GM19452 (cell line): ENCODE measurements around the gene CCDC184.

ENCODE experiments used
- ATAC-seq: cut with Tn5 transposase; IDR thresholded peaks from one replicate; pipeline ENCODE4 v1.9.1; 2021; ENCODE audit not compliant: unreplicated experiment

Gene CCDC184

DNA sequence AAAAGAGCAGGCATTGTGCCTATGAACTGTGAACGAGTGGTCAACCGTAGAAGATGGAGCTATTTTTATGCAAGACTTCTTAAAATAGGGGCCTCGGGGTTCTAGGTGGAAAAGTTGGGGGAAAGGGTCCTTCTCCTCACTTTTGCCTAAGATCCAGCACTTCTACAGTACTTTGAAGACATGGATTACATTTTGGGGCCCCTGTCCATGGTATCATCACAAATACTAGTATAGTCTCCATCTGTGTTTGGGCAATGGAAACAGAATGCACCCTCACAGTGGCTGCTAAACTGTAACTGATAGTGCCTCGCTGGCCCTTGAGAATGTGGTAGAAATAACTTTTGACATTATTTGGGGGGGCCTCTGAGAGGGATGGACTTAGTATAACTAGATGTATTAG lies 5.5 kb upstream of the CCDC184 start:
- ATAC-seq: no peak

DNA sequence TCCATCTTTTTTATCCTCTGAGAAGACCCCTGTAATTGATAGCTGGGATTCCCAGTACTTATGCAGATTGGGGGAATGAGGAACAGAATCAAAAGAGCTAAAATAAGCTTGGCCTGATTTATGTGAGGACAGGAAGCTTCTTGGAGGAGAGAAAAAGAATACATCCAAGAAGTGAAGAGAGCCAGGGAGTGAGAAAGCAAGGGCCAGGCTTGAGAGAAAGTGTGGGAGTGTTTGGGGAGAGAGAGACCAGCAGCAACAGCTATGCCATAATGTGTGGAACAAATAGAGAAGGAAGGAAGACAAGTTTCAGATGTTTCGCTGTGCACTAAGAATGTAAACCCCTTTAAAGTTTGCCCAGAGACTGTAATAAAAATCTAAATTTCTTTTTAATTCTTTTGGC lies 4.0 kb upstream of the CCDC184 start:
- ATAC-seq: no peak

DNA sequence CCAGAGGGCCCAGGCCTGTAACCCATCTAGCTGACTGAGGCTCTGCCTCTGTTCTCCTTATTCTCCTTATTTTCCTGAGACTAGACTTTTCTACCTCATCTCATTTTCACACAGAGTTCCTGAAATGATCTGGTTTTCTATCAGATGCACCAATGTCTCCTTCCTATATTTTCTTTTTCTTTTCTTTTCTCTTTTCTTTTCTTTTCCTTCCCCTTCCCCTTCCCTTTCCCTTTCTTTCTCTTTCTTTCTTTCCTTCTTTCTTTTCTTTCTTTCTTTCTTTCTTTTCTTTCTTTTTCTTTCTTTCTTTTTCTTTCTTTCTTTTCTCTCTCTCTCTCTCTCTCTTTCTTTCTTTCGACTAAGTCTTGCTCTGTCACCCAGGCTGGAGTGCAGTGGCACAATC lies 3.0 kb upstream of the CCDC184 start:
- ATAC-seq: no peak

DNA sequence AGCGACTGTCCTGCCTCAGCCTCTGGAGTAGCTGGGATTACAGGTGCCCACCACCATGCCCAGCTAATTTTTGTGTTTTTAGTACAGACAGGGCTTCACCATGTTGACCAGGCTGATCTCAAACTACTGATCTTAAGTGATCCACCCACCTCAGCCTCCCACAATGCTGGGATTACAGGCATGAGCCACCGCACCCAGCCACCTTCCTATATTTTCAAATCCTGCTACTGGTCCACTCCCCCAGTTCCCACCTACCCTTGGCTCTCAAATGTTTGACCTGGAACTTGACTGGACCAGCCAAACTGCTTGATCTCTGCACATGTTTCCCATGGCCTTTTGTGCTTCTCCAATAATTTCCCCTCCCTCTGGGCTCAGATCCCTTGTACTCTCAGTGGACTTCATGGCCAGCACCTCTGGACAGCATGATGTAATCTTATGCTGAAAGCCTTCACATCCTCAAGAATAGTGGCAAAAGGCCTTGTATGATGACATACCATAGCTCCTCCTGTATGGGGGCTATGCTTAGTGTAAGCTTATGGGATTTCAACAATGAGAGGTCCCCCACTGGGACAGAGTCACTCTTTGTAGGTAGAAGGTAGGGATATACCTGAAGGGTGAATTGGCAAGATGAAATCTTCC lies 2.5 kb upstream of the CCDC184 start:
- ATAC-seq: no peak

DNA sequence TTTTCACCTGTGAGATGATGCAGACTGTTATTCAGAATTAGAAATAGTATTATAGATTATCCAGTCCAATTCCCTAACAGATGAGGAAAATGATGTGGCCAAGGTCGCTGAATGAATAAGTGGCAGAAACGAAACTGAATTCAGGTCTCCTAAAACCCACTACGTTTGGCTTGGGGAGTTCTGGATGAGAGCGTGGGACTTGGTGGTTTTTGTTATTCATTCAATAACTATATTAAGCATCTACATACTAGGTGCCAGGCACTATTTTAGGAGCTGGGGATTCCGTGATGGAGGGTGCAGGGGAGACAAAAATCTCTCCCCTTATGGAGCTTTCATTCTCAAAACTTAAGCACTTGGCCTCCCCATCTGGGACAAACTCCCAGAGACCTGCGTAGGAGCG lies 813 bp upstream of the CCDC184 start:
- no peak for ATAC-seq

DNA sequence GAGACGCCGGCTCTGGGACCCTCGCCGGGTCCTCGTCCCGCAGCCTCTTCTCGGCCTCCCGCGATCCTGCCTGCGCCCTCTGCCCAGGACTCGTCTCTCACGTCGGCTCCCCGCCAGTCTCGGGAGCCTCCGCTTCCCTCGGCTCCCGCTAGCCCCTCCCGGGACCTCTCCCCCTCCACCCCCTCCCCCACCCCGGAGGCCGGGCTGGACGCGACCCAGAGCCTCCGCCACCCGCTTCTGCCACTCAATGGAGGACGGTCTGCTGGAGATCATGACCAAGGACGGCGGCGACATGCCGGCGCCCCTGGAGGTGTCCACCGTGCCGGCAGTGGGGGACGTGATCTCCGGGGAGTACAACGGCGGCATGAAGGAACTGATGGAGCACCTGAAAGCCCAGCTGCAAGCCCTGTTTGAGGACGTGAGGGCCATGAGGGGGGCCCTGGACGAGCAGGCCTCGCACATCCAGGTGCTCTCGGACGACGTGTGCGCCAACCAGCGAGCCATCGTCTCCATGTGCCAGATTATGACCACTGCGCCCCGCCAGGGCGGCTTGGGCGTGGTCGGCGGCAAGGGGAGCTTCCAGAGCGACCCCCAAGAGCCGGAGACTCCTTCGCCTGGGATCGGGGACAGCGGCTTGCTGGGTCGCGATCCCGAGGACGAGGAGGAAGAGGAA lies 568 bp downstream of the CCDC184 start:
- no peak for ATAC-seq

DNA sequence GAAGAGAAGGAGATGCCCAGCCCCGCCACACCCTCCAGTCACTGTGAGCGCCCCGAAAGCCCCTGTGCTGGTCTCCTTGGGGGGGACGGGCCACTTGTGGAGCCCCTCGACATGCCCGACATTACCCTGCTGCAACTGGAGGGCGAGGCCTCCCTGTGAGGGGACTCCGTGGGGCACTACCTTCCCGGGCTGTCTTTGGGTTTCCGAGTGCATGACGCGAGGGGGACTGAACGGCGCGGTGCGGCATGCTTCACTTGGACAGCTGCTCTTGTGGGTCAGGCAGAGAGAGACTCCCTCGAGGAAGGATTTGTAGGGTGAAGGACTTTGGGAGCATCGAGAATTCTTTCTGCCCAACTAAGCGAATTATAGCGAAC lies 1.1 kb downstream of the CCDC184 start:
- no peak for ATAC-seq

DNA sequence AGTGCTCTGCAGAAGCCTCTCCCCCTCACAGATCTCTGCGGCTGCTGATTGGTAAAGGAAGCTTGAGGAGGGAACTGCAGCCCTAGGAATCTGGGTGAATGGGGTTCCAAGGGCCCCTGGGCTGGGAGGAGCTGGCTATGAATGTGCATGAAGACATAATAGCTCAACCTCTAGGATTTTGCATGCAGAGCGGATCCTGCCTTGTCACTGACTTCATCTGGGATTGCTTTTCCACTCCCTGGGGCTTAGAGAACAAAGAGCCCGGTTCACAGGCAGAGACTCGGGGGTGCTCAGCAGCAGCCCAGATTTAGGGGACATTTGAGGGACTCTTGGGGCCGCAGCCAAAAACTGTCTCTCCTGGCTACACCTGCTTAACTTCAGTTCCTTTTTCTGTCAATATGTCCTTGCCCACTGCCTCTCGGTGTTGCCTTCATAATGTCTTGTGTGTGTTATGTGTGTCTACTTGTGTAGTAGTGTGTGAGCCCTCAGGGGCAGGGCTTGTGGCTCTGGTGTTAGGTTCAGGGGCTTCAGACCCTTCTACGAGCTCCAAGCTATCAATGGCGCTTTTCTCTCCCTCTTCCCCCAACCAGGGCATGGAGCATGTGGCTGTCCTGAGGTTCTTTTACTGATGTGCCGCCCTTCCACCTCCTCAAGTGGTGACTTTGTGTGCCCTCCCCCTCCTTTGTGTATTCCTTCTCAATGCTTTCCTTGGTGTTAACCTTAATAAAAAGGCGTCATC lies 1.9 kb downstream of the CCDC184 start:
- ATAC-seq: no peak

DNA sequence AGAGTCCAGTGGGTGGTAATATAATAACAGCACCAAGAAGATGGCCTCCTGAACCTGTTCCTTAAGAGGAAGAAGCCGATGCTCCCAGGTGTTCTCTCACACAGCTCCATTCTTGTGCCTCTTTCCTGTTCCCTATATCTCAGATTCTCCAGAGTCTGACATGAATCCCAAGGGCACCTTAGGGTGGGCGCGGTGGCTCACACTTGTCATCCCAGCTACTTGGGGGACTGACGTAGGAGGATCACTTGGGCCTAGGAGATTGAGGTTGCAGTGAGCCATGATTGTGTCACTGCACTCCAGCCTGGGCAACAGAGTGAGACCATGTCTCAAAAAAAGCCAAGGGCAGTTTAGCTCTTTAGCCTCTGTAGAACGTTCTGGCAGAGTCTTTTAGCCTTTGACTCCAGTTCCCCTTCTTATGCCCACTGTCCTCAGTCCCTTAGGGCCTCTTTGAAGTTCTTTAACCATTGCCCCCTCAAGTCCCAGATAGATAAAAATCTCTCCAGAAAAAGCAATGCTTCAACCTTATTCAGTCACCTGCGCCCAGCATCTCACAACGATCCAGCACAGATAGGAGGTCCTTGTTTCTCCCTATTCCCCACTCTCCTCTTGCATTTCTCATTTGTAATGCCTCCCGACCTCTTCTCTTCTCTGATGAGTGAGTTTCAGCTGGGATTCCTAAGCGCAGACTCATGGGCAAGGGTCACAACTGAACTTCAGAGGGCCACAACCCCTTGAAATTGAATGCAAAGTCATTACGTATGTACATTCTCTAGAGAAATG lies 4.7 kb downstream of the CCDC184 start:
- ATAC-seq: no peak

DNA sequence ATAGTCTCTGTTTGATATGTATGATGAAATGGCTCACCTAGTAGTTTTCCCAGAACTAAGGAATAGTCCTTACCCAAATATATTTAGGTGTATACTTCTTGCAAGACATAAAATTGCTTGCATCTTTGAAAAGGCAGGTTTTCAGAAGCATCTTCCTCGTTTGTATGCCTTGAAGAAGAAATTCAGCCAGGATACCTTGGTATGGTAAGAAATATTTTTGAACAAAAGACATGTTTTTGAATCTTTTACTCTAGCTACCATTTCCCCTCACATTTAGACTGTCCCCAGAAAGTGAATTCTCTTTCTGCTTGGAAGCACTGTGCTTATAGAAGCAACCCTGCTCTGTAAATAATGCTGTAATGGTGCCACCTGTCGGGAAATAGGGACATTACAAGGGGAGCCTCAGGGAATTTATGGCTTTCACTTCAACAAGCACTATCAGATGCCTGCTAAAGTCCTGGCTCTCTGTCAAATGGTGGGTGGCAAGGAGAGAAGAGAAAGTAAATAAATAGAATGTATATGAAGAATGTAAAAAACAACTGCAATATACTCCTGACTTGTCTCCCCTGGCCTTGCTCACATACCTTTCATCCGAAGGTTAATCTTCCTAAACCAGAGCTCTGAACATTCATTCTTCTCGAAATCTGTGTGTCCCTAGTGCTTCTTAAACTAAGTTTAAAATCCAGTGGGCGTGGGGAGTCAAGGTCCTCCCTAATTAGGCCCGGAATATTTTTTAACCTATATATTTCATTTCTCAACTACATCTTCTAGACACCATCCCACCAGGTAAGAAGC lies 6.1 kb downstream of the CCDC184 start:
- ATAC-seq: no peak

DNA sequence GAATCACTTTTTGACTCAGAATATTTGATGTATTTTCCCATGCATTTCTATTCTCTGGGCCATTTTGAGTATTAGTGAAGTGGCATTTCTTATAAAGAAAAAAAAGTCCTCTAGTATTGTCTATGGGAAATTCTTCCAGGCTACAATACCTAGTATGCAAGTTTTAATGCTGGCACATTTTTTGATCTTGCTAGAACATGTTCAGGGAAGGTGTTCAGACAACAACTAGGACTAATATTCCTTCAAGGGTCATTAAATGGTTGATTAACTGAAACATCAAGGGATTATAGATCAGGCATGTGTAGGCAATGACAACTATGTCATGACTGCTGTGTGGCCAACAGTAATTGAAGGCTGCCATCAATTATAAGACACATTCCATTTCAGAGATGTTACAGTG lies 7.7 kb downstream of the CCDC184 start:
- no peak for ATAC-seq

DNA sequence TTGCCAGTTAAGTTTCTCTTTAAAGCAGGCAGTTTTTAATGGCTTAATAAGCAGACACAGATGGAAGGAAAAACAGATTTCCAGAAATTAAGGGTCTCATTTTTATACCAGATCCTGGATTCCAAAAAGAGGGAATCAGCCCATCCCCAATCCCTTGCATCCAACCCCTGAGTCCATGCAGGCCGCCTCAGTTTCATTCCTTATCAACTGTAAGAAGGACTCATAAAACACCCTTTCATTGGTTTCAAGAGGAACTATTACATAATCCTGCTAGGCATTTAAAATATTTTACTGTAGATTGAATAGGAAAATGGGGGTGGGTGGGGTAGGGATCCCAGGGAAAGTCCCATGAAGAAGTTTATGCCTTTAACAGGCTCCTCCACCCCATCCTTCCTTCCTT lies 9.4 kb downstream of the CCDC184 start:
- ATAC-seq: no peak

DNA sequence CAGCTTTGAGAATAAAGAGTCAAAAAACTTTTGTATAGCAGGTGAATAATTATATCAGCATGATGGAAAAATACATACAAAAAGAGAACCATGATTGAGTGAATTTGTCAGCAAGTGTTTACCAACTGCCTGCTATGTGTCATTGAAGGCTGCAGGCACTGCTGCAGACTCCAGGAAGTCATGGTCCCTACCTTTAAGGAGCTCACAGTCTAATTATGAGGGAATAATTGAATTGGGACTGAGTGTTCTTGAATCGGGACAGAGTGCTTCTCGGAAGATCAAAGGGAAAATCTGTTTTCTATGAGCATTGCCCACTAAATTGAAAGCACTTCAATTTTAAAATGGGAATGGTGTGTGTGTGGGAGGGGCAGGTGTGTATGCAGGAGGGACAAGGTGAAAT lies 10.2 kb downstream of the CCDC184 start:
- no peak for ATAC-seq

DNA sequence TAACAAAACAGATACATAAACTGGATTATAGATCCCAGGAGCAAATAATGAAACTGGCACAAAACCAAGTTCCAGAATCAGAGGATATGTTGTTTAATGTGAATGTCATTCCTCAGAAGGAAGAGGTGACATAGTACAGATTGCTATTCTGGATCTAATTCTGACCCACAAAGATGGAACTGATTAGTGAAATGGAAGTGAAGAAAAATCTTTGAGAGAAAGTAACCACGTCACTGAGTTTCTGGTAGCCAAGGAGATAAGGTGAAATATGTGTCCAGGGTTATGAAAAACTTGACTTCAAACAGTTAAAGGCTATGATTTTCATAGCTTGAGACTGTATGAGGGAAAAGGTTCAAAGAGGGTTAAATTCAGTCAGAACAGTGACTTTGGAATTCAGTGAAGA lies 11.4 kb downstream of the CCDC184 start:
- ATAC-seq: no peak

DNA sequence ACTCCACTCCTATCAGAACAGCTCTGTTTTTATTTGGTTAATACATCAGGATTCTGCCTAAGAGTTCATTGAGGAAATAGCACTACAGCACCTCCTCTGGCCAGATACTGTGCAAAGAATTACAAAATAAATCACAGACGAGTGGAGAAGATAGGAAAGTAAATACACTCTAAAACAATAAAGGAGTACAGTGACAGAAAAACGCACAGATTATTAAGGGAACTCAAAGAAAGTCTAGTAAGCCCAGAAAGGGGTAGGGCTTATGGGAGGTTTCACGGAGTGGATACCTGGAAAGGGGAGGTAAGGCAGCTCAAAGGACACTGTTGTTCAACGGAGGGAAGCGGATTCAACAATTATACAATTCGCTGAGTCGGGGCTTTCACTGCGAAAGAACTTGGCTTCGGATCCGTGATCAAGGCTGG lies 14.1 kb downstream of the CCDC184 start:
- ATAC-seq: peak; percentile 21

DNA sequence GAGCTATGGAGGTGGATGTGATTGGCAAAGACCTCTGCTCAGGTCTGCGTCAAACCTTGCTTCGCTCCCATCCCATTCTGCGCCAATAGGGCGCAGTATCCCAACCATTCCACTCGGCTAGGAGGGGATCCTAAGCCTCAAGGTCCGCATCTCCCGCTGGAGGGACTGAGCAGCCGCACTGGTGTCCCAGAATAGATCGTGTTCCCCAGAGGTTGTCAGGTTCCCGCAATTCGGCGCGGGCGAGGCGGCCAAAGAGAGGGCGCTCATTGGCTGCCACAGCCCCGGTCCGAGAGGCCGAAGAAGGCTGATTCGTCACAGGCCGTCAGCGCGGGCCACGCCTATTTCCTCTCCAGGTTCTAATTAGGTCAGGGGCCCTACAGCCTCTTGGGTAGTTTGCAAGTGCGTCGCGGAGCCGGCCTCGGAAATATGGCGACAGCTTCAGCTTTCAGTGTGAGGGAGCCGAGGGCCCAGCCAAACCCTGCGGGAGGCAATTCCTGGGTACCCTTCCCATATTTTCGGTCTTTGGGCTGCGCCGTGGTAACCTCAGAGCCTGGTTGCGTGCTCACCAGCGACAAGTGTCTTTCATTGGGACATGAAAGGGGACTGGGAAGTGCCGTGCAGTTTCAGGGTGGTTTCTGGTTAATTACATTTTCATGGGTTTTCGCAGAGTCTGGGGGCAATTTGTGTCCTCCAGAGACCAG lies 14.7 kb downstream of the CCDC184 start:
- ATAC-seq: peak; percentile 100

DNA sequence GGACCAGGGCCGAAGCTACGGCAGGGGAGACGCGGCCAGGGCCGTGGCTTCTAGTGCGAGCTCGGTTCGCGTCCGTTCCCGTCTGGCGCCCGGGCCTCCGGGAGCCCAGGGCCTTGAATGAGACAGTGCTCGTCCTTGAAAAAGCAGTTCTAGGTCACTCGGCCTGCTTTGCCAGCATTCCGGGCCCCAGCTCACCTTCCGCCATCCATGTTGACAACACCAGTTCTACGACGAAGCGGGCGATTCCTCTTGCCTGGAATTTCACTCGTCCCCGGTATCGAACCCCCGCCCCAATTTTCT lies 15.2 kb downstream of the CCDC184 start:
- ATAC-seq: no peak

DNA sequence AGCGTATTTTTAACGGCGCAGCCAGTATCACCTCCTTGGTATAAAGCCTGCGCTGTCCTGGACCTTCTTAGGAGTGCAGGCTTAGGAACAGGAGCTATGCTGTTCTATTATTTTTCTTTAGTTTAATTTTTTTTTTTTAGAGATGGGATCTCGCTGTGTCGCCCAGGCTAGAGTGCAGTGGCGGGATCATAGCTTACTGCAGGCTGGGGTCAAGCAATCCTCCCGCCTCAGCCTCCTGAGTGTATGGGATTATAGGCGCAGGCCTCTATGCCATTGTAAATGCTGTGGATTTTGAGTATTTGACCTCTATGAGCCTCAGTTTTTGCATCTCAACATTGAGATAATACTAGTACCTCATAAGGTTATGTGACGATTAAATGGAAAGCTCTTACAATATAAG lies 15.5 kb downstream of the CCDC184 start:
- ATAC-seq: no peak

DNA sequence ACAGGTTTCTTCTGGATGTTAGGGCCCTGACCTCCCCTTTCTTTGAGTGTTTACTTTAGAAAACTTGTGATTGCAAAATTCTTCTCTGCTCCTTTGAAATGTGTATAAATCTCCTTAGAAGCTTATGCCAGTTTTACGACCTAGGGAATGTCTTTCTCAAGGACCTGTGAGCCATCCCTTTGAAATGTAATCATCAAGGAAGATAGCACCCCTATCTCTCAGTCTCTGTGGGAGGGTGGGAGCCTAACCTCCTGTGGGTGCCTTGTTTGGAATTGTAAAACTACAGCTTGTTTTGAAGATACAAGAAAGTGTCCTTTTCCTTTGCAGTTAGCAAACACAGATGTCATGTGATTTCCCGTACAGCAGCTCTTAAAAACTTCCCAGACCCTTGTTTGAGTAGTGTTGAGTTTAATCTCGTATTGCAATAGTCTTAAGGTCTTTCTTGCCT lies 16.4 kb downstream of the CCDC184 start:
- ATAC-seq: no peak

DNA sequence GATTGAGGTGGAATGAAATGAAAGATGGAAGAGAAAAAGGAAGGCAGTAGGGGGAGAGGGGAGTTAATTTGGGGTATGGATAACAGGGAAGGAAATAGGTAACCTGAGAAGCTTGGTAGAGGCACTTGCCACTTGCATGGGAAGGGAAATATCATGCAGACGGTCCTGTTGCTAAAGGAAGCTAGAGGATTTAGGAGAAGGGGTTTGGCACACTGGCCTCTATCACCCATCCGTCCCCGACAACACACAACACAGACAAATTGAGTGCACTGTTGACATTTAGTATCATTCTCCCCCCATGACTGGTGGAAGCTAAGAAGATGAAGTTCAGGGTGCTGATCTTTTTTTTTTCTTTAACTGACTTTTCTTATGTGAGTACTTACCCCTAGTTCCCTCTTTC lies 17.6 kb downstream of the CCDC184 start:
- no peak for ATAC-seq
